PC-9 (cell line): ENCODE data around the gene KPNA4.

Experiments
- CTCF ChIP-seq: fragments of 200-600 bp; sonication (generic); conservative IDR thresholded peaks from 2 replicates; pipeline ENCODE4 v1.6.1; 2017; ENCODE audit warnings: mixed run types, antibody characterized with exemption, mild to moderate bottlenecking, moderate library complexity
- EZH2 ChIP-seq: fragments of 200-600 bp; sonication (generic); IDR thresholded peaks from 2 replicates; pipeline ENCODE4 v1.8.0; 2017; ENCODE audit warnings: antibody characterized with exemption, low read depth

GRCh38 chr3:160446522-160447056, 118.8 kb downstream of the KPNA4 start:
- TF ChIP-seq CTCF (no peak), EZH2 (no peak)
